ENCODE results near the gene WNT9A.

DNA sequence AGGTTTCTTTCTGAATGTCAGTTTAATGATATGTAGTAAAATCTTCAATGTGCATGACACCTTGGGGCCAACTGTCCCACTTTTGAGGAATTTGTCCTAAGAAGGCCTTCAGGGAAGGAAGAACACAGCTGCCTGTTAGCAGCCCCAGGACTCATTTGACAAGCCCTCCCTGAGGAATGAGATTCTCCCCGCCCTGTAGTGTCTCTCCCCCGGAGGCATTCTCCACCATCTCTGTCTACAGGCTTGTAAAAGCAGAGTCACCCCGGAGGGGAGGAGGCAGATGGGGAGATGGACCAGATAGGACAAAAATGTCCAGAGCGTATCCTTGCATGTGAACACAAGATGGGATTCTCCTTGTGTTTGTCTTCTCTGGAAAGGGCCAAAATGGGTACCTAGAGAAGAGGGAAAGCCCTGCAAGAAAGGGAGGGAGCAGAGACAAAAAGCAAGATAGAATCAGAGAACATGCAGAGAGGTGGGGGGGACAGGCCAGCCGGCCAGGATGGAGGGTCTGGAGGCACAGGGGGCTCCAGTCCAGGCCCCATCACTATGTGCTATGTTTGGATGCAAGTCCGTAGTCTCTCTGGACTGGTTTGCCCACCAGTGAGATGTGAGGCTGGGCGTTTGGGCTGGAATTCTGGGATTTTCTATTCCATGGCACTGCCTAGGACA, 47.0 kb upstream of the WNT9A start:
- TF ChIP-seq, protein P1, sequence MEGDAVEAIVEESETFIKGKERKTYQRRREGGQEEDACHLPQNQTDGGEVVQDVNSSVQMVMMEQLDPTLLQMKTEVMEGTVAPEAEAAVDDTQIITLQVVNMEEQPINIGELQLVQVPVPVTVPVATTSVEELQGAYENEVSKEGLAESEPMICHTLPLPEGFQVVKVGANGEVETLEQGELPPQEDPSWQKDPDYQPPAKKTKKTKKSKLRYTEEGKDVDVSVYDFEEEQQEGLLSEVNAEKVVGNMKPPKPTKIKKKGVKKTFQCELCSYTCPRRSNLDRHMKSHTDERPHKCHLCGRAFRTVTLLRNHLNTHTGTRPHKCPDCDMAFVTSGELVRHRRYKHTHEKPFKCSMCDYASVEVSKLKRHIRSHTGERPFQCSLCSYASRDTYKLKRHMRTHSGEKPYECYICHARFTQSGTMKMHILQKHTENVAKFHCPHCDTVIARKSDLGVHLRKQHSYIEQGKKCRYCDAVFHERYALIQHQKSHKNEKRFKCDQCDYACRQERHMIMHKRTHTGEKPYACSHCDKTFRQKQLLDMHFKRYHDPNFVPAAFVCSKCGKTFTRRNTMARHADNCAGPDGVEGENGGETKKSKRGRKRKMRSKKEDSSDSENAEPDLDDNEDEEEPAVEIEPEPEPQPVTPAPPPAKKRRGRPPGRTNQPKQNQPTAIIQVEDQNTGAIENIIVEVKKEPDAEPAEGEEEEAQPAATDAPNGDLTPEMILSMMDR (conservative IDR thresholded peaks at IDR 0.05; ENCODE audit: low read depth, low read length): no peak
- TF ChIP-seq EZH2 (IDR thresholded peaks at IDR 0.05; ENCODE audit: borderline replicate concordance, low read depth, low read length, poor library complexity, severe bottlenecking): no peak

Measured in A673 (cell line).